Thymus (tissue), 14 donors: ENCODE measurements around the gene CCDC85B. TPM values are rescaled to one million over a fixed set of nuclear protein-coding genes. Genes with fewer than 3 reads are reported as not detected.
"Not testable (repeated sequence)": the region's sequence is repeated elsewhere in the genome, so short reads cannot be mapped to it uniquely, and the experiment has no call there.

Experiments used
- DNase-seq, 9 donors: peaks; one replicate each; pipeline ENCODE4 v3.0.0-alpha.2; 2013; ENCODE audit warnings: low spot score in 9 of 9, low read depth in 6 of 9, missing footprints in 1 of 9
- H3K27ac ChIP-seq, 2 donors: one replicate each; pipeline ENCODE4 v1.5.1; 2013; ENCODE audit warnings: control low read depth in 1 of 2, low read depth in 1 of 2, low read length in 1 of 2, mild to moderate bottlenecking in 1 of 2, moderate library complexity in 1 of 2
- H3K27me3 ChIP-seq, 2 donors: one replicate each; pipeline ENCODE4 v1.5.1; 2013; ENCODE audit warnings: low read length in 1 of 2; ENCODE audit not compliant: control insufficient read depth in 2 of 2, insufficient read depth in 1 of 2
- H3K36me3 ChIP-seq, 2 donors: one replicate each; pipeline ENCODE4 v1.5.1; 2013; ENCODE audit warnings: low read length in 1 of 2, mild to moderate bottlenecking in 1 of 2, moderate library complexity in 1 of 2; ENCODE audit not compliant: control insufficient read depth in 2 of 2, insufficient read depth in 2 of 2
- H3K4me1 ChIP-seq, 2 donors: one replicate each; pipeline ENCODE4 v1.5.1; 2013; ENCODE audit warnings: low read length in 2 of 2; ENCODE audit not compliant: control insufficient read depth in 2 of 2, insufficient read depth in 2 of 2
- H3K4me3 ChIP-seq, 2 donors: one replicate each; pipeline ENCODE4 v1.5.1; 2013; ENCODE audit warnings: low read length in 2 of 2, control low read depth in 1 of 2, mild to moderate bottlenecking in 1 of 2
- H3K9me3 ChIP-seq, 2 donors: one replicate each; pipeline ENCODE4 v1.5.1; 2013; ENCODE audit warnings: low read length in 1 of 2, mild to moderate bottlenecking in 1 of 2; ENCODE audit not compliant: control insufficient read depth in 2 of 2, insufficient read depth in 1 of 2
- WGBS: extraction: QIAGEN DNeasy Blood & Tissue Kit; methylation state at CpG from one replicate; pipeline ENCODE4 v1.1.7; 2013; 5-methylcytosine and 5-hydroxymethylcytosine counted together
- long read RNA-seq, 10 donors: transcript quantifications; one replicate each; lab custom pipeline, GENCODE V29; 2026
- polyA plus RNA-seq: library from polyadenylated mRNA; stranded (reverse); fragments of 200-250 nt; gene quantifications from one replicate; pipeline ENCODE4 v1.2.3, GENCODE V29; 2013
- total RNA-seq: library from RNA; stranded (reverse); fragments of 120-200 nt; gene quantifications from one replicate; pipeline ENCODE4 v1.2.4, GENCODE V29; 2013
- donor health status: healthy.

Gene CCDC85B
- 30.5 TPM for total RNA-seq
- 20.2 TPM for polyA plus RNA-seq
- long read RNA-seq, donor 1, transcript CCDC85B-201 (1 exons, 1,524 nt) = major isoform, 5 of 5 reads
- long read RNA-seq, donor 1, partial matches to known transcripts = 0 of 5 reads
- long read RNA-seq, donor 1, other reads (novel, unspliced or antisense) = 0 of 5 reads
- long read RNA-seq, donor 2 = 0 reads
- long read RNA-seq, donor 3, transcript CCDC85B-201 (1 exons, 1,524 nt) = major isoform, 73 of 73 reads
- long read RNA-seq, donor 3, partial matches to known transcripts = 0 of 73 reads
- long read RNA-seq, donor 3, other reads (novel, unspliced or antisense) = 0 of 73 reads
- long read RNA-seq, donor 4, transcript CCDC85B-201 (1 exons, 1,524 nt) = major isoform, 43 of 43 reads
- long read RNA-seq, donor 4, partial matches to known transcripts = 0 of 43 reads
- long read RNA-seq, donor 4, other reads (novel, unspliced or antisense) = 0 of 43 reads
- long read RNA-seq, donor 5, transcript CCDC85B-201 (1 exons, 1,524 nt) = major isoform, 72 of 72 reads
- long read RNA-seq, donor 5, partial matches to known transcripts = 0 of 72 reads
- long read RNA-seq, donor 5, other reads (novel, unspliced or antisense) = 0 of 72 reads
- long read RNA-seq, donor 6, transcript CCDC85B-201 (1 exons, 1,524 nt) = major isoform, 41 of 41 reads
- long read RNA-seq, donor 6, partial matches to known transcripts = 0 of 41 reads
- long read RNA-seq, donor 6, other reads (novel, unspliced or antisense) = 0 of 41 reads
- long read RNA-seq, donor 7, transcript CCDC85B-201 (1 exons, 1,524 nt) = major isoform, 42 of 42 reads
- long read RNA-seq, donor 7, partial matches to known transcripts = 0 of 42 reads
- long read RNA-seq, donor 7, other reads (novel, unspliced or antisense) = 0 of 42 reads
- long read RNA-seq, donor 8, transcript CCDC85B-201 (1 exons, 1,524 nt) = major isoform, 17 of 17 reads
- long read RNA-seq, donor 8, partial matches to known transcripts = 0 of 17 reads
- long read RNA-seq, donor 8, other reads (novel, unspliced or antisense) = 0 of 17 reads
- long read RNA-seq, donor 9, transcript CCDC85B-201 (1 exons, 1,524 nt) = major isoform, 23 of 23 reads
- long read RNA-seq, donor 9, partial matches to known transcripts = 0 of 23 reads
- long read RNA-seq, donor 9, other reads (novel, unspliced or antisense) = 0 of 23 reads
- long read RNA-seq, donor 10, transcript CCDC85B-201 (1 exons, 1,524 nt) = major isoform, 42 of 42 reads
- long read RNA-seq, donor 10, partial matches to known transcripts = 0 of 42 reads
- long read RNA-seq, donor 10, other reads (novel, unspliced or antisense) = 0 of 42 reads

DNA sequence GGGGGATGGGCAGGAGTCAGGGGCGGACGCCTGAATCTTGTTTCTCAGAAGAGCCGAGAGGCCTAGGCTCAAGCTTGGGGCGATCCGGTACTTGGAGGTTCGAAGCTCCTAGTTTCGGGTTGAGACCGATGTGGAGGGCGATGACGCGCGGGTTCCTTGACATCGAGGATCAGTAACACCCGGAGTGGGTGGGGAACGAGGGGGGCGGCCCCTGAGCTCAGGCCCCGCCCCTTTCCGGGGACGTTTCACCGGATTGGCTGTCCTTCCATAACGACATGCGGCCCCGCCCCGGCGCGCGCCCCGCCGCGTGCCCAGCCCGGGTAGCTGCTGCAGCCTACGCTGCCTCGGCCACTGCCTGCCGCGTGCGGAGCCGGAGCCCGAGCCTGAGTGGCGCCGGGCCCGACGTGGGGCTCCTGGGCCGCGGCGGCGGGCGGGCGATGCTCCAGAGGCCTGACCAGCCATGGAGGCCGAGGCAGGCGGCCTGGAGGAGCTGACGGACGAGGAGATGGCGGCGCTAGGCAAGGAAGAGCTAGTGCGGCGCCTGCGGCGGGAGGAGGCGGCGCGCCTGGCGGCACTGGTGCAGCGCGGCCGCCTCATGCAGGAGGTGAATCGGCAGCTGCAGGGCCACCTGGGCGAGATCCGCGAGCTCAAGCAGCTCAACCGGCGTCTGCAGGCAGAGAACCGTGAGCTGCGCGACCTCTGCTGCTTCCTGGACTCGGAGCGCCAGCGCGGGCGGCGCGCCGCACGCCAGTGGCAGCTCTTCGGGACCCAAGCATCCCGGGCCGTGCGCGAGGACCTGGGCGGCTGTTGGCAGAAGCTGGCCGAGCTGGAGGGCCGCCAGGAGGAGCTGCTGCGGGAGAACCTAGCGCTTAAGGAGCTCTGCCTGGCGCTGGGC lies at the start of gene CCDC85B:
TSS of gene CCDC85B (plus strand) at position 350 of the 895 bp plus-strand sequence. CDS start at position 461, 111 bp downstream.
- Histone ChIP-seq H3K36me3 (peaks cover 3 to 13% of the 10 kb centered on the region in 2 donors), H3K27me3 (peaks cover 0 to 2% of the 10 kb centered on the region in 2 donors), H3K4me1 (peaks cover 37 to 65% of the 10 kb centered on the region in 2 donors), H3K4me3 (peak within 1 kb of the TSS; percentile 73 to 90), H3K9me3 (peaks cover 0 to 7% of the 10 kb centered on the region in 2 donors), H3K27ac (peak within 1 kb of the TSS; percentile 93 to 95)
- DNase-seq = peak; percentile 86 to 98 (median 96)
- WGBS = under 1% methylated on average over 94 of the region's 94 CpGs

DNA sequence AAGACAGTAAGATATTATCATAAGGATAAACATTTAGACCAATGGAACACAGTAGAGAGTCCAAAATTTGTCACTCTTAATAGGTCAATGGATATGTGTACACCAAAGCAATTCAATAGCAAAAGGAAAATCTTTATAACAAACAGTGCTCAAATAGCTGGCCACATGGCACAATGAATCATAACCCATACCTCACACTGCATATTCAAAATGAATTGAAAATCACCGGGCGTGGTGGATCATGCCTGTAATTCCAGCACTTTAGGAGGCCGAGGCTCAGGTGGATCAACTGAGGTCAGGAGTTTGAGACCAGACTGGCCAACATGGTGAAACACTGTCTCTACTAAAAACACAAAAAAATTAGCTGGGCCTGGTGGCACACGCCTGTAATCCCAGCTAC lies 48.3 kb upstream of the CCDC85B start:
- whole genome bisulfite sequencing = 96% methylated on average over 4 of the region's 4 CpGs
- H3K27me3 ChIP-seq = peaks cover 0 to under 1% of the 10 kb centered on the region in 2 donors

DNA sequence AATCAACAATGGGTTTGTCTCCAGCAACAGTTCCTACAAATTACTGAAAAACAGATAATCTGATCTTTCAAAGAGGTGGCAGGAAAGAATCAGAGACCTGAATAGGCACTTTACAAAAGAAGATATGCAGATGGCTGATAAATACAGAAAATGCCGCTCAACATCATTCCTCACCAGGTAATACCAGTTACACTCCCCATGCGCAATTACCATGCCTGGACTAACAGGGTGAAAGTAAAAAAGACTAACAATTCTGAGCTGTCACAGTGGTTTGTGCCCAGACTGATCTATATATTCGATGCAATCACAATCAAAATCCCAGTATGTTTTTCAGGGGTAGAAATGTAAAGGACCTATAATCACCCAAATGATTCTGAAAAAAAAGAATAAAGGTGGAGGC lies 46.7 kb upstream of the CCDC85B start:
- H3K27me3 ChIP-seq = peaks cover 0 to 2% of the 10 kb centered on the region in 2 donors
- 97% methylated on average over 3 of the region's 3 CpGs for WGBS
- no peaks in the 10 kb centered on the region for H3K4me1 ChIP-seq
- no peak overlapping the region for H3K27ac ChIP-seq
- H3K9me3 ChIP-seq = no peaks in the 10 kb centered on the region
- H3K4me3 ChIP-seq = no peak overlapping the region
- no peaks in the 10 kb centered on the region for H3K36me3 ChIP-seq
- no peak for DNase-seq

More for the DNA sequence above, 48.3 kb upstream of the CCDC85B start:
- Histone ChIP-seq H3K36me3 (no peaks in the 10 kb centered on the region), H3K4me1 (no peaks in the 10 kb centered on the region), H3K27ac (no peak overlapping the region), H3K9me3 (no peaks in the 10 kb centered on the region), H3K4me3 (no peak overlapping the region)
- DNase-seq = no peak

DNA sequence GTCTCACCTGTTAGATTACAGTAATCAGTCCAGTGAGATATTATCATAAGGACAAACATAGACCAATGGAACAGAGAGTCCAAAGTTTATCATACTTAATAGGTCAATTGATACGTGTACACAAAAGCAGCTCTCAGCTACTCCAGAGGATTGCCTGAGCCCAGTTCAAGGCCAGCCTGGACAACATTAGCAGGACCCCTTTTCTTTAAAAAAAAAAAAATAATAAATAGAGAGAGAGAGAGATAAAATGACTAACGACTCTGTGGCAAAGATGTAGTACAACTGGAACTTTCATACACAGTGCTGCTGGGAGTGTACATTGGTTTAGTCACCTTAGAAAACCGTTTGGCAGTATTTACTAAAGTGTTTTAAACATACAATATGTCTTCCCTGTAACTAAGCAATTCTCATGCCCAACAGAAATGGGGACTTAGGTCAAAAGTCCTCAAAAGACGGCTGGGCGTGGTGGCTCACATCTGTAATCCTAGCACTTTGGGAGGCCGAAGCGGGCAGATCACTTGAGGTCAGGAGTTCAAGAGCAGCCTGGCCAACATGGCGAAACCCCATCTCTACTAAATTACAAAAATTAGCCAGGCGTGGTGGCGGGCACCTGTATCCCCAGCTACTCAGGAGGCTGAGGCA lies 46.1 kb upstream of the CCDC85B start:
- WGBS = 96% methylated on average over 10 of the region's 10 CpGs
- DNase-seq = no peak

DNA sequence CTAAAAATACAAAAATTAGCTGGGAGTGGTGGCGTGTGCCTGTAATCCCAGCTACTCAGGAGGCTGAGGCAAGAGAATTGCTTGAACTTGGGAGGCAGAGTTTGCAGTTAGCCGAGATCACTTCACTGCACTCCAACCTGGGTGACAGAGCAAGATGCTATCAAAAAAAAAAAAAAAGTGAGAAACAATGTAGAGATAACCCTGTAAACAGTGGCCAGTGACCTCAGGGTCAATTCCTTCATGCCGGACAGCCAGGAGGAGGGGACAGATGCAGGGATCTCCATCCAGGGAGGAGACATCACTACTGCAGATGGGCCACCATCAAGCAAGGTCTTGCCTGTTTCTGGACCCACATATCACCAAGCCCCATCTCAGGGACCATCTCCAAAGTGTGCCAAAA lies 42.7 kb upstream of the CCDC85B start:
- WGBS = 97% methylated on average over 3 of the region's 3 CpGs
- Histone ChIP-seq H3K4me1 (no peaks in the 10 kb centered on the region), H3K9me3 (peaks cover 7 to 18% of the 10 kb centered on the region in 2 donors), H3K27ac (no peak overlapping the region), H3K4me3 (no peak overlapping the region), H3K27me3 (peaks cover 0 to 2% of the 10 kb centered on the region in 2 donors), H3K36me3 (peaks cover 18 to 22% of the 10 kb centered on the region in 2 donors)
- no peak for DNase-seq

More for the DNA sequence above, 46.1 kb upstream of the CCDC85B start:
- no peak overlapping the region for H3K27ac ChIP-seq
- H3K4me3 ChIP-seq = no peak overlapping the region
- H3K4me1 ChIP-seq = no peaks in the 10 kb centered on the region
- H3K9me3 ChIP-seq = no peaks in the 10 kb centered on the region
- peaks cover 0 to 2% of the 10 kb centered on the region in 2 donors for H3K27me3 ChIP-seq
- no peaks in the 10 kb centered on the region for H3K36me3 ChIP-seq

DNA sequence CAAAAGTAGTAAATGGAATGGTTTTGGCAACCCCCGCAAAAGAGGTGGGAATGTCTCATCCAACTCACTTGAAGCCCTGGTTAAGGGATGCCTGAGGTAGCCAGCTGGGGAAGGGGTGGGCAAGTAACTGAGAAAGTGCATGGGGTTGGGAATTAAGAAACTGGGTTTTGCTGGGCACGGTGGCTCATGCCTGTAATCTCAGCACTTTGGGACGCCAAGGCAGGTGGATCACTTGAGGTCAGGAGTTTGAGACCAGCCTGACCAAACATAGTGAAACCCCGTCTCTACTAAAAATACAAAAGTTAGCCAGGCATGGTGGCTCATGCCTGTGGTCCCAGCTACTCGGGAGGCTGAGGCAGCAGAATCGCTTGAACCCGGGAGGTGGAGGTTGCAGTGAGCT lies 41.8 kb upstream of the CCDC85B start:
- 77% methylated on average over 7 of the region's 7 CpGs for WGBS
- H3K27ac ChIP-seq, H3K27me3 ChIP-seq, H3K4me3 ChIP-seq, H3K4me1 ChIP-seq, DNase-seq: not testable (repeated sequence)
- Histone ChIP-seq H3K36me3 (peaks cover 27 to 31% of the 10 kb centered on the region in 2 donors), H3K9me3 (peaks cover 7 to 24% of the 10 kb centered on the region in 2 donors)

DNA sequence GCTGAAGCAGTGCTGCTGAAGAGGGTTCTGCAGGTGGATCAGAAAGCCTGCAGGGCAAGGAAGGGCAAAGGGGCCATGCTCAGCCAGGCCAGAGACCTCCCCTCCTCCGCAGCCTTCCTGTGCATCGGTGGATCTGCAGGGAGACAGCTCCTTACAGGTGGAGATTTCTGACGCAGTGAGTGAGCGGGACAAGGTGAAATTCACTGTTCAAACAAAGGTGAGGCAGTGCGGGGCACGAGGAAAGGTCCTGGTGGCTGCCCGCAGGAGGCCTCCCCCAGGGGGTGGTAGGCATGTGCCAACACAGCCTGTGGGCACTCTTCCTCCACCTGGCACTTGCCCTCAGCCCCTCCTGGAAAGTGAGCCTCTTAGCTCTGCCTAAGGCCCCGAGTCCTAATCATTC lies 41.1 kb upstream of the CCDC85B start:
- Histone ChIP-seq H3K36me3 (peaks cover 34 to 38% of the 10 kb centered on the region in 2 donors), H3K4me3 (no peak overlapping the region), H3K27me3 (peaks cover 0 to 2% of the 10 kb centered on the region in 2 donors), H3K9me3 (peaks cover 7 to 24% of the 10 kb centered on the region in 2 donors), H3K27ac (no peak overlapping the region), H3K4me1 (no peaks in the 10 kb centered on the region)
- WGBS = 94% methylated on average over 8 of the region's 8 CpGs
- no peak for DNase-seq
